Measurements from ENCODE around the gene AHDC1. TPM values are rescaled to one million over a fixed set of nuclear protein-coding genes. Genes with fewer than 3 reads are reported as not detected.
A peak's percentile ranks its signal among the peaks of the same experiment; 100 is the strongest.

Gene AHDC1
- polyA plus RNA-seq, 3 donors: 0.16 to 3.3 (median 0.30) TPM

DNA sequence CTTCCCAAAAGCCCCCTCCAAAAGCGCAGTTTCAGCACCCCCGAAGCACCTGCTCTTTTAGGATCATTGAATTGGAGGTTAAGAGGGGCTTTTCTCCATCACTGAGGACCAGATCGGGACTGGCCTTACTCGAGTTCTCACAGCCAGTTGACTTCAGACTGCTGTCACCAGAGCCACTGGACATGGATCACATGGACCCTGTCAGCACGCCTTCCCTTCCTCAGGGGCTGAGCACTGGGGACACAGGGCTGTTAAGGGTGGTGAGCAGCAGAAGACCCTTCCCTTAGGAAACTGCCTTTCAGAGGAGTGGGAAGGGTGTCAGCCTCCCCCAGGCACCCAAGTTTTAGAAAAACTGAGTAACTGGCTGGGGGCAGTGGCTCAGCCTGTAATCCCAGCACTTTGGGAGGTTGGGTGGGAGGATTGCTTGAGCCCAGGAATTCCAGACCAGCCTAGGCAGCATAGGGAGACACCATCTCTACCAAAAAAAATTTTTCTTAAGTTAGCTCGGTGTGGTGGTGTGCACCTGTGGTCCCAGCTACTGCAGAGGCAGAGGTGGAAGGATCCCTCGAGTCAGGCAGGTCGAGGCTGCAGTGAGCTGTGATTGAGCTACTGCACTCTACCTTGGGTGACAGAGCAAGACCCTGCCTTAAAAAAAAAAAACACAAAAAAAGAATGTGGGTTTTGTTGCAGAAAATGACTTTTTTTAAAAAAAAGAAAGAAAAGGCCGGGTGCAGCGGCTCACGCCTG is 31.6 kb upstream of the AHDC1 start:
- Histone ChIP-seq H3K36me3 (replicated peaks in 1 of 2; ENCODE audit: control insufficient read depth in 1 of 2, insufficient read depth in 2 of 2, low read length in 2 of 2) (peaks cover 2 to 9% of the 10 kb centered on the region in 2 donors), H3K4me1 (ENCODE audit: control insufficient read depth in 1 of 2, insufficient read depth in 2 of 2, low read length in 2 of 2) (peaks cover 63 to 75% of the 10 kb centered on the region in 2 donors), H2AFZ (ENCODE audit: insufficient read depth, low read depth, low read length, poor library complexity, severe bottlenecking) (no peak overlapping the region), H4K20me1 (ENCODE audit: insufficient read depth, low read length) (peaks cover 15% of the 10 kb centered on the region), H3K9me3 (replicated peaks in 1 of 2; ENCODE audit: control insufficient read depth in 1 of 2, insufficient read depth in 1 of 2, low read length in 2 of 2) (no peaks in the 10 kb centered on the region), H3K4me3 (replicated peaks in 1 of 3; ENCODE audit: low read depth in 2 of 3, low read length in 3 of 3) (peak overlapping the region; percentile 81 to 100 (median 84)), H3K27ac (ENCODE audit: low read depth in 1 of 2, low read length in 2 of 2) (peak overlapping the region; percentile 96 to 98), H3K27me3 (ENCODE audit: control insufficient read depth in 2 of 2, insufficient read depth in 2 of 2, low read length in 2 of 2) (no peaks in the 10 kb centered on the region), H3K4me2 (replicated peaks; ENCODE audit: extremely low read depth, low read length, poor library complexity, severe bottlenecking) (peak overlapping the region; percentile 96), H3K9ac (ENCODE audit: insufficient read depth, low read length, poor library complexity, severe bottlenecking) (peak overlapping the region; percentile 100), H3K79me2 (ENCODE audit: insufficient read depth, low read length) (peaks cover 53% of the 10 kb centered on the region)
- H3K36me3 Mint-ChIP-seq: peaks cover 15 to 35% of the 10 kb centered on the region in 2 donors
- H3K27me3 Mint-ChIP-seq (ENCODE audit: low read depth in 3 of 3): peaks cover 0 to 2% (median 0%) of the 10 kb centered on the region in 3 donors
- peak in 1 of 3 donors; percentile 45 for DNase-seq
- intact Hi-C loops (cut with micrococcal nuclease): loop anchor here in 1 of 2 donors (2.0 kb wide), 1 partner anchor 15 kb away; no protein-coding TSS in a partner anchor
- H3K9me3 Mint-ChIP-seq: peaks cover 0 to 2% (median 0%) of the 10 kb centered on the region in 7 donors
- peak overlapping the region; percentile 94 to 96 for H3K4me3 Mint-ChIP-seq
- TF ChIP-seq, protein P1, sequence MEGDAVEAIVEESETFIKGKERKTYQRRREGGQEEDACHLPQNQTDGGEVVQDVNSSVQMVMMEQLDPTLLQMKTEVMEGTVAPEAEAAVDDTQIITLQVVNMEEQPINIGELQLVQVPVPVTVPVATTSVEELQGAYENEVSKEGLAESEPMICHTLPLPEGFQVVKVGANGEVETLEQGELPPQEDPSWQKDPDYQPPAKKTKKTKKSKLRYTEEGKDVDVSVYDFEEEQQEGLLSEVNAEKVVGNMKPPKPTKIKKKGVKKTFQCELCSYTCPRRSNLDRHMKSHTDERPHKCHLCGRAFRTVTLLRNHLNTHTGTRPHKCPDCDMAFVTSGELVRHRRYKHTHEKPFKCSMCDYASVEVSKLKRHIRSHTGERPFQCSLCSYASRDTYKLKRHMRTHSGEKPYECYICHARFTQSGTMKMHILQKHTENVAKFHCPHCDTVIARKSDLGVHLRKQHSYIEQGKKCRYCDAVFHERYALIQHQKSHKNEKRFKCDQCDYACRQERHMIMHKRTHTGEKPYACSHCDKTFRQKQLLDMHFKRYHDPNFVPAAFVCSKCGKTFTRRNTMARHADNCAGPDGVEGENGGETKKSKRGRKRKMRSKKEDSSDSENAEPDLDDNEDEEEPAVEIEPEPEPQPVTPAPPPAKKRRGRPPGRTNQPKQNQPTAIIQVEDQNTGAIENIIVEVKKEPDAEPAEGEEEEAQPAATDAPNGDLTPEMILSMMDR (IDR thresholded peaks at IDR 0.05): no peak
- H3K4me1 Mint-ChIP-seq: peaks cover 63% of the 10 kb centered on the region
- no CpG with 5 or more reads among the region's 11 CpGs for WGBS (ENCODE audit: insufficient coverage)
- peak overlapping the region in 6 of 7 donors; percentile 98 to 100 (median 98) for H3K27ac Mint-ChIP-seq

- Mint-ChIP-seq H3K9me3 (peaks cover 0 to 2% (median 0%) of the 10 kb centered on the region in 7 donors), H3K27me3 (ENCODE audit: low read depth in 3 of 3) (peaks cover 0 to 2% (median 0%) of the 10 kb centered on the region in 3 donors), H3K36me3 (peaks cover 20 to 40% of the 10 kb centered on the region in 2 donors), H3K4me1 (peaks cover 64% of the 10 kb centered on the region), H3K4me3 (peak within 1 kb of the TSS; percentile 94 to 96), H3K27ac (peak within 1 kb of the TSS in 6 of 7 donors; percentile 98 to 100 (median 99))
- intact Hi-C loops (cut with micrococcal nuclease): loop anchor here in 1 of 2 donors (2.0 to 5.0 kb wide), 2 partner anchors 14 to 633 kb away; no protein-coding TSS in a partner anchor
- Histone ChIP-seq H3K4me3 (replicated peaks in 1 of 3; ENCODE audit: low read depth in 2 of 3, low read length in 3 of 3) (peak within 1 kb of the TSS; percentile 81 to 100 (median 84)), H2AFZ (ENCODE audit: insufficient read depth, low read depth, low read length, poor library complexity, severe bottlenecking) (no peak within 1 kb of the TSS), H4K20me1 (ENCODE audit: insufficient read depth, low read length) (peaks cover 15% of the 10 kb centered on the region), H3K4me1 (ENCODE audit: control insufficient read depth in 1 of 2, insufficient read depth in 2 of 2, low read length in 2 of 2) (peaks cover 64 to 75% of the 10 kb centered on the region in 2 donors), H3K36me3 (replicated peaks in 1 of 2; ENCODE audit: control insufficient read depth in 1 of 2, insufficient read depth in 2 of 2, low read length in 2 of 2) (peaks cover 2 to 11% of the 10 kb centered on the region in 2 donors), H3K79me2 (ENCODE audit: insufficient read depth, low read length) (peaks cover 59% of the 10 kb centered on the region), H3K27me3 (ENCODE audit: control insufficient read depth in 2 of 2, insufficient read depth in 2 of 2, low read length in 2 of 2) (no peaks in the 10 kb centered on the region), H3K4me2 (replicated peaks; ENCODE audit: extremely low read depth, low read length, poor library complexity, severe bottlenecking) (peak within 1 kb of the TSS; percentile 96), H3K27ac (ENCODE audit: low read depth in 1 of 2, low read length in 2 of 2) (peak within 1 kb of the TSS; percentile 96 to 98), H3K9ac (ENCODE audit: insufficient read depth, low read length, poor library complexity, severe bottlenecking) (peak within 1 kb of the TSS; percentile 100), H3K9me3 (replicated peaks in 1 of 2; ENCODE audit: control insufficient read depth in 1 of 2, insufficient read depth in 1 of 2, low read length in 2 of 2) (no peaks in the 10 kb centered on the region)
- peak; percentile 79 to 82 (median 80) for DNase-seq
- TF ChIP-seq, protein P1 (IDR thresholded peaks at IDR 0.05): no peak
- 0% methylated on average over 15 of the region's 28 CpGs for WGBS (ENCODE audit: insufficient coverage)
These were observed 31.0 kb upstream of the AHDC1 start, which contains the start of gene FGR for GRCh38 chr1:27634985-27635367. TSS of gene FGR (minus strand) at chr1:27635185. CDS start at chr1:27623916, 11,269 bp downstream.

Measured in CD14-positive monocyte (primary cell).